GM06990 (cell line): ENCODE measurements around the gene ADIPOR1.

ENCODE experiments used
- DNase-seq: peaks from one replicate; pipeline ENCODE4 v3.0.0-alpha.2; 2011; ENCODE audit not compliant: insufficient read length; ENCODE audit errors: extremely low read depth
- H3K27me3 ChIP-seq: replicated peaks from 2 replicates; pipeline ENCODE4 v1.6.0; 2011; ENCODE audit warnings: low read length; ENCODE audit not compliant: control insufficient read depth, insufficient read depth
- H3K36me3 ChIP-seq: 2 replicates; pipeline ENCODE4 v1.5.1; 2011; ENCODE audit warnings: low read length; ENCODE audit not compliant: control insufficient read depth, insufficient read depth
- H3K4me3 ChIP-seq: replicated peaks from 2 replicates; pipeline ENCODE4 v1.5.1; 2011; ENCODE audit warnings: low read depth, mild to moderate bottlenecking, control low read depth, low read length
- CTCF ChIP-seq: IDR thresholded peaks from 2 replicates; pipeline ENCODE4 v1.5.1; 2011; ENCODE audit warnings: low read length, control low read depth, mild to moderate bottlenecking, inconsistent platforms; ENCODE audit not compliant: insufficient read depth, poor library complexity, severe bottlenecking

Gene ADIPOR1

GRCh38 chr1:202976633-202977032 is 18.5 kb upstream of the ADIPOR1 start:
- no peak overlapping the region for H3K4me3 ChIP-seq
- no peak for DNase-seq
- no peak for TF ChIP-seq CTCF
- no peaks in the 10 kb centered on the region for H3K36me3 ChIP-seq
- H3K27me3 ChIP-seq = no peaks in the 10 kb centered on the region

GRCh38 chr1:202974856-202975255 is 16.7 kb upstream of the ADIPOR1 start:
- no peaks in the 10 kb centered on the region for H3K27me3 ChIP-seq
- no peaks in the 10 kb centered on the region for H3K36me3 ChIP-seq
- no peak for DNase-seq
- H3K4me3 ChIP-seq = no peak overlapping the region
- TF ChIP-seq CTCF = no peak

- Histone ChIP-seq H3K27me3 (no peaks in the 10 kb centered on the region), H3K36me3 (no peaks in the 10 kb centered on the region), H3K4me3 (no peak overlapping the region)
- TF ChIP-seq CTCF = no peak
- DNase-seq = no peak
Observed at GRCh38 chr1:202972046-202972445, 13.9 kb upstream of the ADIPOR1 start.

GRCh38 chr1:202968895-202969295 is 10.8 kb upstream of the ADIPOR1 start:
- Histone ChIP-seq H3K27me3 (no peaks in the 10 kb centered on the region), H3K4me3 (no peak overlapping the region), H3K36me3 (no peaks in the 10 kb centered on the region)
- peak; percentile 53 for DNase-seq
- peak; percentile 79 for TF ChIP-seq CTCF

- H3K27me3 ChIP-seq = no peaks in the 10 kb centered on the region
- H3K36me3 ChIP-seq = no peaks in the 10 kb centered on the region; the same call in 1 of the 2 replicates
- no peak for TF ChIP-seq CTCF
- no peak overlapping the region for H3K4me3 ChIP-seq
- no peak for DNase-seq
Observed at GRCh38 chr1:202968351-202968750, 10.2 kb upstream of the ADIPOR1 start.

GRCh38 chr1:202967684-202968281 is 9.7 kb upstream of the ADIPOR1 start:
- peaks cover 1% of the 10 kb centered on the region; the same call in 1 of the 2 replicates for H3K36me3 ChIP-seq
- peak overlapping the region; percentile 65 for H3K4me3 ChIP-seq
- no peak for DNase-seq
- no peak for TF ChIP-seq CTCF
- H3K27me3 ChIP-seq = no peaks in the 10 kb centered on the region
